Panc1 (cell line): ENCODE results near the gene TTC5. TPM values are rescaled to one million over a fixed set of nuclear protein-coding genes. Genes with fewer than 3 reads are reported as not detected.
"Not testable (repeated sequence)": the region's sequence is repeated elsewhere in the genome, so short reads cannot be mapped to it uniquely, and the experiment has no call there.

Experiments used
- ATAC-seq: fragments of 200-7000 bp; cut with Tn5 transposase; 2 replicates; pipeline ENCODE4 v1.9.1; 2020; ENCODE audit warnings: mild to moderate bottlenecking, moderate library complexity
- BruUV-seq: library from RNA; stranded (reverse); fragments of 400-500 nt; replicated peaks from 2 replicates; lab custom pipeline; 2021; lab: Mats Ljungman, UMichigan
- CTCF ChIA-PET: fragments of 300-600 bp; sonication (Branson Sonifier 250); formaldehyde crosslinking; loops from one replicate; lab custom pipeline; 2022; ENCODE audit warnings: antibody characterized with exemption; lab: Charles Lee
- POLR2A ChIA-PET: fragments of 300-600 bp; sonication (Branson Sonifier 250); formaldehyde crosslinking; loops from one replicate; lab custom pipeline; 2022; ENCODE audit warnings: antibody characterized with exemption; lab: Charles Lee
- DNase-seq: peaks from one replicate; pipeline ENCODE4 v3.0.0-alpha.2; 2010; ENCODE audit warnings: low read depth, low spot score
- H3K27ac ChIP-seq: 2 replicates; pipeline ENCODE4 v1.5.1; 2011; ENCODE audit warnings: mild to moderate bottlenecking, low read length, inconsistent platforms
- H3K27me3 ChIP-seq: fragments of 200-500 bp; sonication (Bioruptor generic); 2 replicates; pipeline ENCODE4 v1.6.0; 2014; ENCODE audit warnings: low read length, inconsistent platforms; ENCODE audit not compliant: control insufficient read depth, insufficient read depth
- H3K36me3 ChIP-seq: fragments of 200-500 bp; sonication (Bioruptor generic); 2 replicates; pipeline ENCODE4 v1.5.1; 2014; ENCODE audit warnings: inconsistent platforms, mild to moderate bottlenecking, low read length, moderate library complexity; ENCODE audit not compliant: control insufficient read depth, insufficient read depth
- H3K4me1 ChIP-seq: 2 replicates; pipeline ENCODE4 v1.5.1; 2011; ENCODE audit warnings: inconsistent platforms, mild to moderate bottlenecking, low read length, moderate library complexity; ENCODE audit not compliant: control insufficient read depth, insufficient read depth
- H3K4me3 ChIP-seq, 2 experiments: 2 replicates each; pipeline ENCODE4 v1.5.1; 2011 to 2012; ENCODE audit warnings: low read depth in 2 of 2, low read length in 2 of 2, mild to moderate bottlenecking in 2 of 2, inconsistent platforms in 1 of 2, moderate library complexity in 1 of 2
- H3K9me3 ChIP-seq: fragments of 200-500 bp; sonication (Bioruptor generic); 2 replicates; pipeline ENCODE4 v1.5.1; 2014; ENCODE audit warnings: low read depth, mild to moderate bottlenecking, inconsistent platforms, low read length, moderate library complexity; ENCODE audit not compliant: control insufficient read depth, insufficient read depth
- POLR2AphosphoS5 ChIP-seq: IDR thresholded peaks from 2 replicates; pipeline ENCODE4 v1.6.1; 2012; ENCODE audit warnings: mild to moderate bottlenecking, low read depth, low read length, moderate library complexity
- REST ChIP-seq, 2 experiments: IDR thresholded peaks; 2 replicates each; pipeline ENCODE4 v1.6.1; 2011 to 2012; ENCODE audit warnings: low read depth in 2 of 2, control low read depth in 1 of 2, low read length in 1 of 2, mild to moderate bottlenecking in 1 of 2, moderate library complexity in 1 of 2; ENCODE audit not compliant: insufficient read depth in 1 of 2
- SIN3A ChIP-seq: IDR thresholded peaks from 2 replicates; pipeline ENCODE4 v1.6.1; 2012; ENCODE audit warnings: low read depth, mild to moderate bottlenecking, low read length, moderate library complexity, borderline replicate concordance; ENCODE audit not compliant: insufficient read depth
- TCF7L2 ChIP-seq: IDR thresholded peaks from 2 replicates; pipeline ENCODE4 v1.6.1; 2011; ENCODE audit warnings: mild to moderate bottlenecking, low read depth, low read length, inconsistent platforms
- in situ Hi-C: cut with HindIII; loops from 2 replicates; pipeline ENCODE4 v1.10.0; 2016; ENCODE audit warnings: low sequenced_read_pairs, low pct_unique_long_range_greater_than_20kb
- intact Hi-C: fragments of 100-400 bp; cut with micrococcal nuclease; formaldehyde crosslinking; loops from one replicate; pipeline ENCODE4 v1.10.0; 2022; ENCODE audit not compliant: unreplicated experiment
- total RNA-seq: library from RNA; stranded (reverse); gene quantifications from one replicate; pipeline ENCODE4 v1.2.1, GENCODE V29; 2021; ENCODE audit not compliant: unreplicated experiment
- TF ChIP-seq, protein P1 (sequence below): fragments of 450-650 bp; IDR thresholded peaks from 2 replicates; pipeline ENCODE4 v1.5.1; 2017; ENCODE audit warnings: mild to moderate bottlenecking

TTC5 gene
- total RNA-seq, 1 experiment from 2014 or later = 10.0 TPM

- DNase-seq (no peak), ATAC-seq (no peak)
- no peaks in the 10 kb centered on the region for H3K27me3 ChIP-seq
- no peak overlapping the region for H3K27ac ChIP-seq
- H3K9me3 ChIP-seq = no peaks in the 10 kb centered on the region
- H3K36me3 ChIP-seq = no peaks in the 10 kb centered on the region
- no peak overlapping the region for H3K4me3 ChIP-seq
- ChIA-PET CTCF (no interaction called here), POLR2A (no interaction called here)
- H3K4me1 ChIP-seq = no peaks in the 10 kb centered on the region
- no TSS peak for BruUV-seq
- intact Hi-C loops (no loop called here), in situ Hi-C loops (no loop called here)
- no peak for TF ChIP-seq POLR2AphosphoS5
- TF ChIP-seq REST (IDR thresholded peaks at IDR 0.05; ENCODE audit: insufficient read depth in 1 of 2, low read depth in 2 of 2, low read length in 1 of 2) = no peak
- no peak for TF ChIP-seq TCF7L2
- TF ChIP-seq, protein P1, sequence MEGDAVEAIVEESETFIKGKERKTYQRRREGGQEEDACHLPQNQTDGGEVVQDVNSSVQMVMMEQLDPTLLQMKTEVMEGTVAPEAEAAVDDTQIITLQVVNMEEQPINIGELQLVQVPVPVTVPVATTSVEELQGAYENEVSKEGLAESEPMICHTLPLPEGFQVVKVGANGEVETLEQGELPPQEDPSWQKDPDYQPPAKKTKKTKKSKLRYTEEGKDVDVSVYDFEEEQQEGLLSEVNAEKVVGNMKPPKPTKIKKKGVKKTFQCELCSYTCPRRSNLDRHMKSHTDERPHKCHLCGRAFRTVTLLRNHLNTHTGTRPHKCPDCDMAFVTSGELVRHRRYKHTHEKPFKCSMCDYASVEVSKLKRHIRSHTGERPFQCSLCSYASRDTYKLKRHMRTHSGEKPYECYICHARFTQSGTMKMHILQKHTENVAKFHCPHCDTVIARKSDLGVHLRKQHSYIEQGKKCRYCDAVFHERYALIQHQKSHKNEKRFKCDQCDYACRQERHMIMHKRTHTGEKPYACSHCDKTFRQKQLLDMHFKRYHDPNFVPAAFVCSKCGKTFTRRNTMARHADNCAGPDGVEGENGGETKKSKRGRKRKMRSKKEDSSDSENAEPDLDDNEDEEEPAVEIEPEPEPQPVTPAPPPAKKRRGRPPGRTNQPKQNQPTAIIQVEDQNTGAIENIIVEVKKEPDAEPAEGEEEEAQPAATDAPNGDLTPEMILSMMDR = no peak
- TF ChIP-seq SIN3A = no peak
Observed at GRCh38 chr14:20277409-20277808, 28.3 kb downstream of the TTC5 start.

- ATAC-seq (no peak), DNase-seq (no peak)
- TF ChIP-seq TCF7L2 (no peak), POLR2AphosphoS5 (no peak), SIN3A (no peak), REST (IDR thresholded peaks at IDR 0.05; ENCODE audit: insufficient read depth in 1 of 2, low read depth in 2 of 2, low read length in 1 of 2) (no peak)
- TF ChIP-seq, protein P1 = no peak
- BruUV-seq = no TSS peak
- H3K27me3 ChIP-seq = no peaks in the 10 kb centered on the region
- CTCF ChIA-PET = no interaction called here
- no peak overlapping the region for H3K27ac ChIP-seq
- intact Hi-C loops (no loop called here), in situ Hi-C loops (no loop called here)
- H3K9me3 ChIP-seq = no peaks in the 10 kb centered on the region
- no peaks in the 10 kb centered on the region for H3K36me3 ChIP-seq
- H3K4me1 ChIP-seq = no peaks in the 10 kb centered on the region
- H3K4me3 ChIP-seq = no peak overlapping the region
- POLR2A ChIA-PET = no interaction called here
Observed at GRCh38 chr14:20274062-20274461, 31.7 kb downstream of the TTC5 start.

DNA sequence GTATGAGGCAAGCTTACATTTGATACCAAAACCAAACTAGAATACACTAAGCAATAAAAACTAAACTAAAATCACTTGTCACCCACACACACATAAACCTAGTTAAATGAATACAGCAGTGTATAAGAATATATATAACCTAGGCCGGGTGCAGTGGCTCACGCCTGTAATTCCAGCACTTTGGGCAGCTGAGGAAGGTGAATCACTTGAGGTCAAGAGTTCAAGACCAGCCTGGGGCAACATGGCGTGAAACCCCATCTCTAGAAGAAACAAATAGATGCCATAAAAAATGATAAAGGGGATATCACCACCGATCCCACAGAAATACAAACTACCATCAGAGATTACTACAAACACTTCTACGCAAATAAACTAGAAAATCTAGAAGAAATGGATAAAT is 41.4 kb downstream of the TTC5 start:
- CTCF ChIA-PET, H3K27ac ChIP-seq, DNase-seq, BruUV-seq, ATAC-seq, H3K4me3 ChIP-seq, intact Hi-C loops, in situ Hi-C loops, H3K4me1 ChIP-seq, H3K36me3 ChIP-seq, H3K9me3 ChIP-seq, POLR2A ChIA-PET, H3K27me3 ChIP-seq: not testable (repeated sequence)
